GM18858 (cell line): ENCODE results near the gene CCDC85C.

ENCODE experiments used
- ATAC-seq: cut with Tn5 transposase; IDR thresholded peaks from one replicate; pipeline ENCODE4 v1.9.1; 2021; ENCODE audit not compliant: unreplicated experiment

The CCDC85C gene

DNA sequence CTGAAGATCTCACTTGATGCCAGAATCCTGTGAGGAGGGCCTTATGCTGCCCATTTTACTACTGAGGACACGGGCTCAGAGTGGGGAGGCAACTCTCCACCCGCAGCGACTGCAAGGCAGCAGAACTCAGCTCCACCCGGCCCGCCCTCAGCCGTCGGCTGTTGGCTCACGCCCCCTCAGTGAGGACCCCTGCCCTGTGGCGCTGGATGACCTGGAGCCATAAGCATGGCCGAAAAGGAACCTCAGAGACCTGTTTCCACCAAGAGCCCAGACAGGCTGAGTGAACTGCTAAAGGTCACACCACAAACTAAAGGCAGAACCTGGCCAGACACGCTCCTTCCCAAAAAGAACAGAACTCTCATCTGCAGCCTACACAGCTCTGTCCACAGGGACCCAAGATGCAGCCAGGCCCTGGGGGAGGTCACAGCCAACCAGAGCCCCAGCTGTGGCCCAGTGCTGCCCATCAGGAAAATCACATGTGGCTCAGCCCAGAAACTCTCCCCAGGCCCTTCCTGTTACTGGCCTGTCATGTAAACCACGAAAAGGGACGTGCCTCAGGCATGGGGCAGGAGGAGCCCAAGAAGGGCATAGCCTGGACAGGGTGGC is 90.0 kb downstream of the CCDC85C start:
- ATAC-seq = no peak

DNA sequence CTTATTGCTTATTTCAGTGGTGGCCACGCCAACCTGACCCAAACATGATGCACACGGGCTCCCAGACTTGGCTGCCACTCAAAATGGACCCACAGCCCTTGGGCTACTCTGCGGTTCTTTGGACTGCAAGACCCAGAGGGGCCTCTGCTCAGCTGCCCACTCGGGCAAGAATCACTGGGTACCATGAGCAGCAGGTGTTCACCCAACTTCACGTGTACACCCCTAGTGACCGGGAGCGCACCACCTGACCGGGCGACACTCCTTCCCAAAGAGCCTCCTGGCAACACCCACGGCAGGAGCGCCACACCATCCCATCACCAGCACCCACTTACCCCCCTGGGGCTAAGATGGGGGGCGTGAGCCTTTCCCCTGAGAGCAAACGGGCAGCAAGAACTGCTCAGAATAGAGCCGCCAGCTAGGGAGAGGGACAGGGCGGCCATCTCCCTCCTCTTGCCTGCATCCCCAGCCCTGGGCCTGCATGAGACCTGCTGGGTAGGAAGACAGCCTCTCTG is 90.8 kb downstream of the CCDC85C start:
- ATAC-seq = no peak

DNA sequence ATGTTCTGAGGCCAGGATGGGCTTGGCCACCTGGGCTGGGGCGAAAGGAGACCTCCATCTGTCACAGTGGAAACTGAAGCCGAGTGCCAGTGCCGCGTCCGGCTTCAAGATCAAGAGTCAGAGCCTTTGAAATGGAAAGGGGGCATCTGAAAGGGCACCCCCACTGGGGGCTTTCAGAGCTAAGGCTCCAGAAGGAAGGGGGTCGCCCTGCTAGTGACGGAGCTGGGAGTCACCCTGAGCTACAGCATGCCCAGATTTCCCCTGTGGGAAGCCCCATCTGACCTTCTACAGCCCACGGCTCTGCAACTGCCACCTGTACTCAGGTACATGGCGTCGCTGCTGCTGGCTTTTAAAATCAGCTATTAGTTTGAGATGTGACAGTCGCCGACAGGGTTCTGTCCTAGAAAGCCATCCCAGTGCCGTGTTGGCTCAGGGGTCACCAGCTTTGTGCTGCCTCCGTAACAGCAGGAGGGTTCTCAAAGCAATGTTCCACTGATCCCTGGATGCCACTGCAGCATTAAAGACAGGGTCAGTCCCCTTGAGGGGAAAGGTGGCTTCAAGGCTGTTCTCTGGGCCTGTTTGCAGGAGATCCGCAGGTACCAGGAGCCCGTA is 91.3 kb downstream of the CCDC85C start:
- ATAC-seq = no peak

DNA sequence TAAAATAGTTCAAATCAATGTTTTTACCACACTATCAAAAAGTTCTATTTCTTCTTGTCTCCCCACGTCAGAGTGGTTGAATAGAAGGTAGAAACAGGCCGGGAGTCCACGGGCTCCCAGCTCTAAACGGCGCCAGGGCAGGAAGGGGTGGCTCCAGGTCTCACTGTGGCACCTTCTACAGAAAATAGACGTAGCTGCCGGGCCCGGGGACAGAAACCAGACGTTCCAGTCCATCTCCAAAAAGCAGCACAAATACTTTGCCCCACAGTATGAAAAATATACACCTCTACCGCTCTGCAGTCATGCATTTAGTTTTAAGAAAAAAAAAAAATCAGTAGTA is 91.9 kb downstream of the CCDC85C start:
- ATAC-seq = no peak

GRCh38 chr14:99511421-99512109 is 92.4 kb downstream of the CCDC85C start:
- no peak for ATAC-seq

DNA sequence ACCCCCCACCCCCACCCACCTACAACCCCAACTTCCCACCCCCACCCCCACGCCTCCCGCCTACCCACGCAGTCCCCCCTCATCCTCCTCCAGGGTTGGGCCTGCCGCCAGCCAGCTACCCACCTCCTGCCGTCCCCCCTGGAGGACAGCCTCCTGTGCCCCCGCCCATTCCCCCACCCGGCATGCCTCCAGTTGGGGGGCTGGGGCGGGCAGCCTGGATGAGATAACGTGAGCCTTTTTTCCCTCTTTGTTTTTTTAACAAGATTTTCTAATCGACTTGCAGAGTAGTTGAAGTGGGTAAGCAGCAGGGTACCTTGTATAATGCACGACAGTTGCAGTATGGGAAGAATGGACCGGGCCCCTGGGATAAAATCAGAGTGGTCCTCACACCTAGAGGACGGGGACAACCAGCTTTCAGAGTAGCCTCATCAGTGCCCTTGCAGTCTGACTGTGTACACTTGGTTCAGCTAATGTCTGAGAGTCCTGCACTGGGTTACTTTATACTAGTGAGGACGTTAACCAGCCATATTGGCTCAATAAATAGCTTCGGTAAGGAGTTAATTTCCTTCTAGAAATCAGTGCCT is 93.4 kb downstream of the CCDC85C start:
- no peak for ATAC-seq

- no peak for ATAC-seq
Measured at GRCh38 chr14:99509871-99510555, 94.0 kb downstream of the CCDC85C start.

DNA sequence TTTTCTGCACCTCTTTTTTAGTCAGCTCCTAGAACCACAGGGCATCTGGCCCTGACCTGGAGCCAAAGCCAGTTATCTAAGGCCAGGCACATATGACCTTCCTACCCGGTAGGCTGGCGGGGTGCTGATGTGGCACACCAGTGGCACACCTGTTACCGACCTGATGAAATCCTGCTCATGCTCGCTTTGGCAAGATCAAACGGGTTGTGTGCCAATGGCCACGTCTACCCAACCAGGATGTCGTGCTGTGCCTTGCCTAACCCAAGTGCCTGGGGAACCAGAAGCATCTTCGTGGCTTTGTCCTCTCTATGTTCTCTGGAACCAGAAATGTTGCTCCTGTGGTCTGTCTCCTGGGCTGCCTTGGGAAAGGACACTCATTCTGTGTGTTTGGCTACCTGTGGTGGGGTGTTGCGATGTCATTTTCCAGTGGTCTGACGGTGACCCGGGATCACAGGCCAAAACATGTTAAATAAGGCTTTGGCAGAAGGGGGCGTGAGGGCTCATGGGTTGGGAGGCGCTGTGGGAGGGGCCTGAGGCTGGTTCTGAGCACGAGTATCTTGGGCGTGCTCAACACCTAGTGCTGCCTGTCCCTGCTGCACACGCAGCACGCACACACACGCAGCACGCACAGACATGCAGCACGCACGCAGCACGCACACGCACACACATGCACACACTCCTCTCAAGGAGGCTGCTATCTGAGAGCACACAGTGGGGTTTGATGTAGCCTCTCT is 94.9 kb downstream of the CCDC85C start:
- ATAC-seq = no peak

GRCh38 chr14:99507860-99508640 is 96.0 kb downstream of the CCDC85C start:
- ATAC-seq = no peak

DNA sequence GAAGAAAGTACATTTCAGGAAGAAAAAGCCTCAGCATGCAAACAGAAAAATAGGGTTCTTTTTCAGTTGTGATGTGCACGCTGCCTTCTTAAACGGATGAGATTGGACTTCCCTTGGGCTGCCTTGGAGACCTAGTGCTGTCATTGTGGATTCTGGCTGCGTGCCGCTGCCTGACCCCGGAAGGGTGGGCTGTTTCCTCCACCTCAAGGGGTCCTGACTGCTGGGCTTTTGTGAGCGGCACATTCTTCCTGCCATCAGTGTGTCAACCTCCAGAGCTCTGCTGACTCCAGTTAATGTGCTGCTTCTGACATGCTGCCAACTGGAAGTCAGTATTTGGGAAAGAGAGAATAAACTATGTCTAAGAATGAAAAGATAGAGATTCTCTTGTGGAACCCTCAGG is 97.7 kb downstream of the CCDC85C start:
- ATAC-seq = no peak

DNA sequence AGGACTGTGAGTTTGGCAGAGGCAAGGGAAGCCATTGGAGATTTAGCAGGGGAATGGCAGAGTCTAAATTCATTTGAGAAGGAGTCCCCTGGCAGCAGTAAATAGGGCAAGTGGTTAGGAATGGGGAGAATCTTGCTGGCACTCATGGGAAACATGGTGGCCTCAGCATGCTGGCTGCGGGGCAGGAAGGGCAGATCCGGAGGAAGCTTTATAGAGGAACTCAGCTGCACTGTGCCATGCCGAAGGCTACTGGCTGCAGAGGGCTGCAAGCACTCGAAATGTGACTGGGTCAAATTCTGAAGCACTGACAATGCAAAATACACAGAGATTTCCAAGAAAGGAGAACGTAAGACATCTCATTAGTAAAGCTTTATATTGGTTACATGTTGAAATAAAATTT is 98.9 kb downstream of the CCDC85C start:
- ATAC-seq = no peak

DNA sequence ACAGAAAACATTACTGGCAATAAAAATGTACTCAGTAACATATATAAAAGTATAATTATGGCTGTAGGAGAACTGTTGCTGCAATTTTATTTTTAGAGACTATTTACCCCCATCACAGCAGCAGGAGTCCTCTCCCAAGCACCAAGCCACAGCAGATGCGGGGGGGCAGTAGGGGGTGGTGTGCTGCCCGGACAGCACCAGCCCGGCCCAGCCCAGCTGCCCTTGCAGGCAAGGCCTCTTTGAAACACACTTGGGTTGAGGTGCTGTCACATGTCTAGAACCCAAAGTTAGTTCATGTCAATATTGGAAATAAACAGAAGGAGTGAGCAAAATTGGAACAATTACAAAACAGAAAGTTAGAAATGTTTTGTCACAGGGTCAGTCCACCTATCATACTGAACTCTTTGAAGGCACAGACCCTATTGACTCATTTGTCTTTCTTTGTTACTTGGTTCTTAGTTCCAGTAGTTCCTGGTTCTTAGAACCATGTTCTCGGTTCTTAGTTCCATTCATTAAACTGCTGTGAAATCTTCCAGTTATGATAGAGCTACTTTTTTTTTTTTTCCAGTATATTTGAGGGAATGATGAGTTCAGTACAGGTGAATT is 100.1 kb downstream of the CCDC85C start:
- ATAC-seq = no peak

GRCh38 chr14:99502989-99503421 is 101.0 kb downstream of the CCDC85C start:
- no peak for ATAC-seq

- no peak for ATAC-seq
Measured at GRCh38 chr14:99497894-99498293, 106.1 kb downstream of the CCDC85C start.

GRCh38 chr14:99497341-99497740 is 106.7 kb downstream of the CCDC85C start:
- no peak for ATAC-seq

- ATAC-seq = no peak
Measured at GRCh38 chr14:99484106-99484505, 119.9 kb downstream of the CCDC85C start.

DNA sequence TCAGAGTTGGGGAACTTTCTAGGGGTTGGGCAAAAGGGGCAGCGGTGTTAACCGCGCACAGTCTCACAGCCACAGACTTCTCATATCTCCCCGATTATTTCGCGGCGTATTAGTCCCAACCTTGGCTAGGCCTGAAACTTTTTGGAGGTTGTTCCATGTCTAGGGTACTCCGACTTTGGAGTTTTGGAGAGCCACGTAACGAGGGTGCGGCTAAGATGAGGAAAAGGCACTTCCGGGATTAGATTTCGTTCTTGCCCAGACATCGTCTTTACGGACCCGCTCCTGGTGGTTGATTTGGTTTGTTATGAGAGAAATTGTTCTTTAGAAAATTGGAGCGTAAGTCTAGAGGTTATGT is 122.3 kb downstream of the CCDC85C start:
- no peak for ATAC-seq

DNA sequence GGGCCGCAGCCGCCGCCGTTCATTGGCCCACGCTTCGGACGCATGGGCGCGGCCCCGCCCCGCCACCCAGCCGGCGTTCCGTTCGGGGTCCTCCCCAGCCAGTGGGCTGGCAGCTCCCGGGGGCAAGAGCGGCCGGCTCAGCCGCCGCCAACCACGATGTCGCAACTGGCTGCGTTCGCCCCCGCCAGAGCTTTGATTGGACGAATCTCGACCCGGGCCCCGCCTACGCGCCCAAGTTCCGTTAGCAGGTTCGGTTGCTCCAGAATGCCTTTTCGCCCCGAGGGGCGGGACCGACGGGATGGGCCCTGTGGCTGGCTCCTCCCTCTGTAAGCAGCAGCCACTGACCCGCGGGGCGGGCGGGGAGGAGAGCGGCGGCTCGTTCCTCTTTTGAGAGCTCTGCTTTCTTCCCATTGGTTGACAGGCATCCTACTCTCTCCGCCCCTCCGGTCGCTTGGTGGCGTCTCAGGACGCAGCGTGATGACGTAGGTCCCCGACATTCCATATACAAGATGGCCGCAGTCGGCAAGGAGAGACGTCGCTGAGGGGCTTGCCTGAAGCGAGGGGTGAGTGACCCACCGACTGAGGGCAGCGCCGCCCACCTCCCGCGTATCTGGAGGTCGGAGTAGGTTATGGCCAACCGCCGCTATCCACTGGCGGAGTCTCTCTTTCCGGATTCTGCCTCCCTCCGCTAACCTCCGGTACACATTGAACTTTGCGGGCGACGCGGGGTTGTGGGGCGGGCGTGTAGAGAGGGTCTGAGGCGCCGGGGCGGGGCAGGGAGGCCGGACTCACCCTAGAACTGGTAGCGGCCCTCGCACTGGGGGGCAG is 122.9 kb downstream of the CCDC85C start, which contains the start of gene CCNK:
Gene CCNK, plus strand, starts transcription at position 493 of the 828 bp plus-strand sequence. CDS start 11,269 bp downstream, outside the sequence.
- peak; percentile 79 for ATAC-seq
